ENCODE results near the gene WDHD1.
"Not testable (repeated sequence)": the region's sequence is repeated elsewhere in the genome, so short reads cannot be mapped to it uniquely, and the experiment has no call there.

The WDHD1 gene

GRCh38 chr14:55028066-55028465 is 1.2 kb upstream of the WDHD1 start:
- Histone ChIP-seq H3K4me1 (ENCODE audit: control insufficient read depth, low read length) (peaks cover 45% of the 10 kb centered on the region), H3K27me3 (ENCODE audit: control insufficient read depth, low read length) (no peaks in the 10 kb centered on the region), H3K79me2 (ENCODE audit: control insufficient read depth, low read length) (peaks cover 93% of the 10 kb centered on the region), H3K4me2 (ENCODE audit: low read length) (peak overlapping the region; percentile 89), H3K36me3 (ENCODE audit: control insufficient read depth, low read length) (peaks cover 62% of the 10 kb centered on the region), H3K9me2 (replicated peaks; ENCODE audit: control insufficient read depth, low read length) (no peaks in the 10 kb centered on the region), H4K20me1 (ENCODE audit: control insufficient read depth, insufficient read depth, low read depth, low read length) (peaks cover 8% of the 10 kb centered on the region; the same call in 1 of the 2 replicates), H3F3A (ENCODE audit: control insufficient read depth, insufficient read depth) (no peaks in the 10 kb centered on the region), H3K4me3 (ENCODE audit: low read length) (peak overlapping the region; percentile 97), H3K27ac (ENCODE audit: low read depth, low read length) (peak overlapping the region; percentile 49; the same call in 1 of the 2 replicates), H3K9me3 (ENCODE audit: control insufficient read depth, insufficient read depth, low read length) (no peaks in the 10 kb centered on the region)
- no peak for TF ChIP-seq EZH2phosphoT487 (IDR thresholded peaks at IDR 0.05; ENCODE audit: borderline replicate concordance, low read length)
- TF ChIP-seq, protein P1, sequence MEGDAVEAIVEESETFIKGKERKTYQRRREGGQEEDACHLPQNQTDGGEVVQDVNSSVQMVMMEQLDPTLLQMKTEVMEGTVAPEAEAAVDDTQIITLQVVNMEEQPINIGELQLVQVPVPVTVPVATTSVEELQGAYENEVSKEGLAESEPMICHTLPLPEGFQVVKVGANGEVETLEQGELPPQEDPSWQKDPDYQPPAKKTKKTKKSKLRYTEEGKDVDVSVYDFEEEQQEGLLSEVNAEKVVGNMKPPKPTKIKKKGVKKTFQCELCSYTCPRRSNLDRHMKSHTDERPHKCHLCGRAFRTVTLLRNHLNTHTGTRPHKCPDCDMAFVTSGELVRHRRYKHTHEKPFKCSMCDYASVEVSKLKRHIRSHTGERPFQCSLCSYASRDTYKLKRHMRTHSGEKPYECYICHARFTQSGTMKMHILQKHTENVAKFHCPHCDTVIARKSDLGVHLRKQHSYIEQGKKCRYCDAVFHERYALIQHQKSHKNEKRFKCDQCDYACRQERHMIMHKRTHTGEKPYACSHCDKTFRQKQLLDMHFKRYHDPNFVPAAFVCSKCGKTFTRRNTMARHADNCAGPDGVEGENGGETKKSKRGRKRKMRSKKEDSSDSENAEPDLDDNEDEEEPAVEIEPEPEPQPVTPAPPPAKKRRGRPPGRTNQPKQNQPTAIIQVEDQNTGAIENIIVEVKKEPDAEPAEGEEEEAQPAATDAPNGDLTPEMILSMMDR (IDR thresholded peaks at IDR 0.05; ENCODE audit: low read depth, low read length, poor library complexity, severe bottlenecking): no peak

GRCh38 chr14:55026441-55026792 is 482 bp downstream of the WDHD1 start:
- H3K27ac ChIP-seq (ENCODE audit: low read depth, low read length): peak overlapping the region; percentile 49
- H3K4me3 ChIP-seq (ENCODE audit: low read length): peak overlapping the region; percentile 97
- no peaks in the 10 kb centered on the region for H3K9me3 ChIP-seq (ENCODE audit: control insufficient read depth, insufficient read depth, low read length)
- H3K9me2 ChIP-seq (replicated peaks; ENCODE audit: control insufficient read depth, low read length): no peaks in the 10 kb centered on the region
- H3K4me2 ChIP-seq (ENCODE audit: low read length): peak overlapping the region; percentile 89
- no peaks in the 10 kb centered on the region for H3F3A ChIP-seq (ENCODE audit: control insufficient read depth, insufficient read depth)
- no peaks in the 10 kb centered on the region for H3K27me3 ChIP-seq (ENCODE audit: control insufficient read depth, low read length)
- peaks cover 93% of the 10 kb centered on the region for H3K79me2 ChIP-seq (ENCODE audit: control insufficient read depth, low read length)
- H4K20me1 ChIP-seq (ENCODE audit: control insufficient read depth, insufficient read depth, low read depth, low read length): peaks cover 8% of the 10 kb centered on the region; the same call in 1 of the 2 replicates
- H3K36me3 ChIP-seq (ENCODE audit: control insufficient read depth, low read length): peaks cover 66% of the 10 kb centered on the region
- no peak for TF ChIP-seq EZH2phosphoT487 (IDR thresholded peaks at IDR 0.05; ENCODE audit: borderline replicate concordance, low read length)
- TF ChIP-seq, protein P1 (IDR thresholded peaks at IDR 0.05; ENCODE audit: low read depth, low read length, poor library complexity, severe bottlenecking): no peak
- peaks cover 44% of the 10 kb centered on the region for H3K4me1 ChIP-seq (ENCODE audit: control insufficient read depth, low read length)

GRCh38 chr14:55025948-55026347 is 951 bp downstream of the WDHD1 start:
- H3K4me2 ChIP-seq (ENCODE audit: low read length): peak overlapping the region; percentile 89
- TF ChIP-seq EZH2phosphoT487 (IDR thresholded peaks at IDR 0.05; ENCODE audit: borderline replicate concordance, low read length): no peak
- TF ChIP-seq, protein P1 (IDR thresholded peaks at IDR 0.05; ENCODE audit: low read depth, low read length, poor library complexity, severe bottlenecking): no peak
- H3K9me2 ChIP-seq (replicated peaks; ENCODE audit: control insufficient read depth, low read length): no peaks in the 10 kb centered on the region
- H3F3A ChIP-seq (ENCODE audit: control insufficient read depth, insufficient read depth): no peaks in the 10 kb centered on the region
- no peaks in the 10 kb centered on the region for H3K27me3 ChIP-seq (ENCODE audit: control insufficient read depth, low read length)
- peaks cover 66% of the 10 kb centered on the region for H3K36me3 ChIP-seq (ENCODE audit: control insufficient read depth, low read length)
- H3K4me1 ChIP-seq (ENCODE audit: control insufficient read depth, low read length): peaks cover 39% of the 10 kb centered on the region
- H3K27ac ChIP-seq (ENCODE audit: low read depth, low read length): peak overlapping the region; percentile 49; the same call in 1 of the 2 replicates
- H3K9me3 ChIP-seq (ENCODE audit: control insufficient read depth, insufficient read depth, low read length): no peaks in the 10 kb centered on the region
- peaks cover 8% of the 10 kb centered on the region; the same call in 1 of the 2 replicates for H4K20me1 ChIP-seq (ENCODE audit: control insufficient read depth, insufficient read depth, low read depth, low read length)
- peaks cover 93% of the 10 kb centered on the region for H3K79me2 ChIP-seq (ENCODE audit: control insufficient read depth, low read length)
- H3K4me3 ChIP-seq (ENCODE audit: low read length): peak overlapping the region; percentile 97

GRCh38 chr14:55024365-55024764 is 2.5 kb downstream of the WDHD1 start:
- H3K9me2 ChIP-seq (replicated peaks; ENCODE audit: control insufficient read depth, low read length); H3K4me3 ChIP-seq (ENCODE audit: low read length); H4K20me1 ChIP-seq (ENCODE audit: control insufficient read depth, insufficient read depth, low read depth, low read length); H3K27ac ChIP-seq (ENCODE audit: low read depth, low read length); H3K27me3 ChIP-seq (ENCODE audit: control insufficient read depth, low read length); H3K9me3 ChIP-seq (ENCODE audit: control insufficient read depth, insufficient read depth, low read length); H3K4me2 ChIP-seq (ENCODE audit: low read length); H3F3A ChIP-seq (ENCODE audit: control insufficient read depth, insufficient read depth): not testable (repeated sequence)
- Histone ChIP-seq H3K36me3 (ENCODE audit: control insufficient read depth, low read length) (peaks cover 75% of the 10 kb centered on the region), H3K79me2 (ENCODE audit: control insufficient read depth, low read length) (peaks cover 94% of the 10 kb centered on the region), H3K4me1 (ENCODE audit: control insufficient read depth, low read length) (peaks cover 25% of the 10 kb centered on the region)

All from DOHH2 (cell line).